ENCODE measurements around the gene TARS2. TPM values are rescaled to one million over a fixed set of nuclear protein-coding genes. Genes with fewer than 3 reads are reported as not detected.
A peak's percentile ranks its signal among the peaks of the same experiment; 100 is the strongest.

Gene TARS2
- total and polyA plus RNA-seq, 7 experiments from 2014 or later = 28.3 to 39.0 (median 30.6) TPM

- peaks cover 9 to 16% (median 10%) of the 10 kb centered on the region in 7 donors for H3K4me1 Mint-ChIP-seq
- Histone ChIP-seq H3K27me3 (ENCODE audit: control insufficient read depth in 2 of 2, insufficient read depth in 2 of 2, low read length in 2 of 2) (no peaks in the 10 kb centered on the region), H3K27ac (ENCODE audit: low read depth, low read length) (peak overlapping the region; percentile 64), H3K36me3 (ENCODE audit: control insufficient read depth in 2 of 3, insufficient read depth in 3 of 3, low read length in 3 of 3) (no peaks in the 10 kb centered on the region), H3K4me3 (ENCODE audit: low read length) (peak overlapping the region; percentile 58), H3K4me1 (ENCODE audit: control insufficient read depth in 2 of 2, insufficient read depth in 2 of 2, low read length in 2 of 2) (peaks cover 0 to 6% of the 10 kb centered on the region in 2 donors), H3K9me3 (ENCODE audit: control insufficient read depth in 2 of 3, low read length in 3 of 3) (no peaks in the 10 kb centered on the region)
- DNase-seq (no peak), ATAC-seq (no peak)
- peaks cover 0 to 5% (median 0%) of the 10 kb centered on the region in 5 donors for H3K36me3 Mint-ChIP-seq
- H3K9me3 Mint-ChIP-seq = no peaks in the 10 kb centered on the region
- intact Hi-C loops (cut with micrococcal nuclease) = loop anchor here in 1 of 2 donors (5.0 kb wide), 1 partner anchor 259 kb away; the partner anchor contains the start of gene CA14
- H3K27me3 Mint-ChIP-seq = peaks cover 0 to 1% (median 0%) of the 10 kb centered on the region in 5 donors
- H3K27ac Mint-ChIP-seq = peak overlapping the region; percentile 40 to 87 (median 67)
- ChIA-PET CTCF (interaction anchor here (0.6 to 1.4 kb wide), 6 partner anchors 9 to 405 kb away, joined by 3 to 8 read pairs (median 4); no protein-coding TSS in a partner anchor), POLR2A (interaction anchor here (0.6 to 2.7 kb wide), 13 partner anchors 27 to 309 kb away, joined by 3 to 16 read pairs (median 3); partner anchors contain the start of genes ENSA, PRPF3, RPRD2 and TARS2)
- H3K4me3 Mint-ChIP-seq = peak overlapping the region; percentile 83 to 94 (median 90)
Measured at GRCh38 chr1:150516050-150516591, 28.9 kb downstream of the TARS2 start.

GRCh38 chr1:150516616-150517015 lies 29.4 kb downstream of the TARS2 start:
- peaks cover 0 to 4% (median 0%) of the 10 kb centered on the region in 5 donors for H3K36me3 Mint-ChIP-seq
- peak overlapping the region; percentile 83 to 94 (median 90) for H3K4me3 Mint-ChIP-seq
- Histone ChIP-seq H3K4me1 (ENCODE audit: control insufficient read depth in 2 of 2, insufficient read depth in 2 of 2, low read length in 2 of 2) (peaks cover 0 to 6% of the 10 kb centered on the region in 2 donors), H3K27me3 (ENCODE audit: control insufficient read depth in 2 of 2, insufficient read depth in 2 of 2, low read length in 2 of 2) (no peaks in the 10 kb centered on the region), H3K4me3 (ENCODE audit: low read length) (no peak overlapping the region), H3K27ac (ENCODE audit: low read depth, low read length) (no peak overlapping the region), H3K9me3 (ENCODE audit: control insufficient read depth in 2 of 3, low read length in 3 of 3) (no peaks in the 10 kb centered on the region), H3K36me3 (ENCODE audit: control insufficient read depth in 2 of 3, insufficient read depth in 3 of 3, low read length in 3 of 3) (no peaks in the 10 kb centered on the region)
- H3K9me3 Mint-ChIP-seq = no peaks in the 10 kb centered on the region
- intact Hi-C loops (cut with micrococcal nuclease) = loop anchor here in 1 of 2 donors (5.0 kb wide), 1 partner anchor 259 kb away; the partner anchor contains the start of gene CA14
- ChIA-PET POLR2A (interaction anchor here (0.6 to 2.7 kb wide), 5 partner anchors 30 to 310 kb away, joined by 3 to 16 read pairs (median 3); partner anchors contain the start of gene TARS2), CTCF (interaction anchor here (1.4 kb wide), 3 partner anchors 9 to 261 kb away, joined by 4 to 8 read pairs (median 5); no protein-coding TSS in a partner anchor)
- ATAC-seq (no peak), DNase-seq (peak in 1 of 9 donors; percentile 15)
- H3K27ac Mint-ChIP-seq = peak overlapping the region; percentile 25 to 87 (median 69)
- H3K4me1 Mint-ChIP-seq = peaks cover 9 to 21% (median 10%) of the 10 kb centered on the region in 7 donors
- H3K27me3 Mint-ChIP-seq = peaks cover 0 to 5% (median 0%) of the 10 kb centered on the region in 5 donors

GRCh38 chr1:150521196-150521968 lies 34.2 kb downstream of the TARS2 start:
- H3K36me3 Mint-ChIP-seq = no peaks in the 10 kb centered on the region
- intact Hi-C loops (cut with micrococcal nuclease) = no loop called here
- Histone ChIP-seq H3K4me1 (ENCODE audit: control insufficient read depth in 2 of 2, insufficient read depth in 2 of 2, low read length in 2 of 2) (peaks cover 0 to 3% of the 10 kb centered on the region in 2 donors), H3K9me3 (ENCODE audit: control insufficient read depth in 2 of 3, low read length in 3 of 3) (no peaks in the 10 kb centered on the region), H3K27me3 (ENCODE audit: control insufficient read depth in 2 of 2, insufficient read depth in 2 of 2, low read length in 2 of 2) (no peaks in the 10 kb centered on the region), H3K36me3 (ENCODE audit: control insufficient read depth in 2 of 3, insufficient read depth in 3 of 3, low read length in 3 of 3) (no peaks in the 10 kb centered on the region), H3K4me3 (ENCODE audit: low read length) (no peak overlapping the region), H3K27ac (ENCODE audit: low read depth, low read length) (no peak overlapping the region)
- no peaks in the 10 kb centered on the region for H3K9me3 Mint-ChIP-seq
- no peak overlapping the region for H3K4me3 Mint-ChIP-seq
- ATAC-seq = no peak
- no peak for DNase-seq
- H3K4me1 Mint-ChIP-seq = peaks cover 4 to 13% (median 4%) of the 10 kb centered on the region in 7 donors
- POLR2A ChIA-PET = no interaction called here
- H3K27me3 Mint-ChIP-seq = peaks cover 0 to 5% (median 0%) of the 10 kb centered on the region in 5 donors
- CTCF ChIA-PET = no interaction called here
- H3K27ac Mint-ChIP-seq = no peak overlapping the region

- no peaks in the 10 kb centered on the region for H3K36me3 ChIP-seq (ENCODE audit: control insufficient read depth in 2 of 3, insufficient read depth in 3 of 3, low read length in 3 of 3)
- POLR2A ChIA-PET = no interaction called here
- Mint-ChIP-seq H3K4me1 (peaks cover 0 to 6% (median 0%) of the 10 kb centered on the region in 7 donors), H3K36me3 (no peaks in the 10 kb centered on the region), H3K27ac (no peak overlapping the region), H3K9me3 (no peaks in the 10 kb centered on the region), H3K27me3 (peaks cover 0 to 5% (median 0%) of the 10 kb centered on the region in 5 donors), H3K4me3 (no peak overlapping the region)
- no peaks in the 10 kb centered on the region for H3K4me1 ChIP-seq (ENCODE audit: control insufficient read depth in 2 of 2, insufficient read depth in 2 of 2, low read length in 2 of 2)
- CTCF ChIA-PET = interaction anchor here (0.6 to 1.4 kb wide), 2 partner anchors 10 to 104 kb away, joined by 3 to 4 read pairs; partner anchors contain the start of gene FALEC
- no peak overlapping the region for H3K27ac ChIP-seq (ENCODE audit: low read depth, low read length)
- no peaks in the 10 kb centered on the region for H3K9me3 ChIP-seq (ENCODE audit: control insufficient read depth in 2 of 3, low read length in 3 of 3)
- H3K4me3 ChIP-seq (ENCODE audit: low read length) = no peak overlapping the region
- DNase-seq = no peak
- no peaks in the 10 kb centered on the region for H3K27me3 ChIP-seq (ENCODE audit: control insufficient read depth in 2 of 2, insufficient read depth in 2 of 2, low read length in 2 of 2)
- intact Hi-C loops (cut with micrococcal nuclease) = no loop called here
- ATAC-seq = no peak
Measured at GRCh38 chr1:150525348-150525747, 38.1 kb downstream of the TARS2 start.

- Histone ChIP-seq H3K27me3 (ENCODE audit: control insufficient read depth in 2 of 2, insufficient read depth in 2 of 2, low read length in 2 of 2) (no peaks in the 10 kb centered on the region), H3K9me3 (ENCODE audit: control insufficient read depth in 2 of 3, low read length in 3 of 3) (no peaks in the 10 kb centered on the region), H3K4me1 (ENCODE audit: control insufficient read depth in 2 of 2, insufficient read depth in 2 of 2, low read length in 2 of 2) (no peaks in the 10 kb centered on the region), H3K4me3 (ENCODE audit: low read length) (no peak overlapping the region), H3K36me3 (ENCODE audit: control insufficient read depth in 2 of 3, insufficient read depth in 3 of 3, low read length in 3 of 3) (no peaks in the 10 kb centered on the region), H3K27ac (ENCODE audit: low read depth, low read length) (no peak overlapping the region)
- H3K9me3 Mint-ChIP-seq = no peaks in the 10 kb centered on the region
- ChIA-PET CTCF (no interaction called here), POLR2A (no interaction called here)
- peaks cover 0 to 6% (median 5%) of the 10 kb centered on the region in 7 donors for H3K4me1 Mint-ChIP-seq
- no peak overlapping the region for H3K27ac Mint-ChIP-seq
- no peaks in the 10 kb centered on the region for H3K36me3 Mint-ChIP-seq
- H3K27me3 Mint-ChIP-seq = no peaks in the 10 kb centered on the region
- no peak overlapping the region for H3K4me3 Mint-ChIP-seq
- intact Hi-C loops (cut with micrococcal nuclease) = no loop called here
- DNase-seq (no peak), ATAC-seq (no peak)
Measured at GRCh38 chr1:150528196-150528595, 41.0 kb downstream of the TARS2 start.

- ChIA-PET CTCF (no interaction called here), POLR2A (no interaction called here)
- no peak overlapping the region for H3K27ac Mint-ChIP-seq
- no peaks in the 10 kb centered on the region for H3K4me1 ChIP-seq (ENCODE audit: control insufficient read depth in 2 of 2, insufficient read depth in 2 of 2, low read length in 2 of 2)
- no peak overlapping the region for H3K27ac ChIP-seq (ENCODE audit: low read depth, low read length)
- no peak overlapping the region for H3K4me3 Mint-ChIP-seq
- H3K27me3 Mint-ChIP-seq = no peaks in the 10 kb centered on the region
- no peak for DNase-seq
- ATAC-seq = no peak
- H3K27me3 ChIP-seq (ENCODE audit: control insufficient read depth in 2 of 2, insufficient read depth in 2 of 2, low read length in 2 of 2) = no peaks in the 10 kb centered on the region
- H3K9me3 Mint-ChIP-seq = no peaks in the 10 kb centered on the region
- no peaks in the 10 kb centered on the region for H3K9me3 ChIP-seq (ENCODE audit: control insufficient read depth in 2 of 3, low read length in 3 of 3)
- no peaks in the 10 kb centered on the region for H3K36me3 Mint-ChIP-seq
- peaks cover 0 to 6% (median 4%) of the 10 kb centered on the region in 7 donors for H3K4me1 Mint-ChIP-seq
- H3K4me3 ChIP-seq (ENCODE audit: low read length) = no peak overlapping the region
- intact Hi-C loops (cut with micrococcal nuclease) = no loop called here
- H3K36me3 ChIP-seq (ENCODE audit: control insufficient read depth in 2 of 3, insufficient read depth in 3 of 3, low read length in 3 of 3) = no peaks in the 10 kb centered on the region
Measured at GRCh38 chr1:150529017-150529416, 41.8 kb downstream of the TARS2 start.

Data from naive thymus-derived CD4-positive, alpha-beta T cell (primary cell).